C4-2B (cell line): Measurements from ENCODE around the gene GALNTL6.

Source experiments
- H3K27ac ChIP-seq: fragments of 450-650 bp; 2 replicates; pipeline ENCODE4 v1.5.1; 2017
- CTCF ChIP-seq: fragments of 450-650 bp; conservative IDR thresholded peaks from 2 replicates; pipeline ENCODE4 v1.5.1; 2017; ENCODE audit warnings: mild to moderate bottlenecking
- ZFX ChIP-seq: fragments of 450-650 bp; IDR thresholded peaks from 2 replicates; pipeline ENCODE4 v1.6.1; 2017

Gene GALNTL6

GRCh38 chr4:172656055-172656454 is 842.9 kb downstream of the GALNTL6 start:
- TF ChIP-seq ZFX (no peak), CTCF (no peak)
- H3K27ac ChIP-seq, result no peak overlapping the region

GRCh38 chr4:172657081-172657480 is 843.9 kb downstream of the GALNTL6 start:
- H3K27ac ChIP-seq, result no peak overlapping the region
- TF ChIP-seq CTCF (no peak), ZFX (no peak)

GRCh38 chr4:172660251-172660650 is 847.0 kb downstream of the GALNTL6 start:
- TF ChIP-seq CTCF, result no peak
- TF ChIP-seq ZFX, result no peak
- no peak overlapping the region for H3K27ac ChIP-seq

GRCh38 chr4:172662113-172662512 is 848.9 kb downstream of the GALNTL6 start:
- no peak for TF ChIP-seq CTCF
- no peak for TF ChIP-seq ZFX
- H3K27ac ChIP-seq, result no peak overlapping the region

GRCh38 chr4:172666711-172667368 is 853.6 kb downstream of the GALNTL6 start:
- H3K27ac ChIP-seq, result no peak overlapping the region
- TF ChIP-seq CTCF (peak; percentile 77), ZFX (no peak)

- TF ChIP-seq CTCF (no peak), ZFX (no peak)
- H3K27ac ChIP-seq, result no peak overlapping the region
These were observed 861.6 kb downstream of the GALNTL6 start for GRCh38 chr4:172674811-172675210.

- TF ChIP-seq CTCF (no peak), ZFX (no peak)
- no peak overlapping the region for H3K27ac ChIP-seq
These were observed 862.0 kb downstream of the GALNTL6 start for GRCh38 chr4:172675232-172675631.
